WTC11 (cell line): ENCODE measurements around the gene ZC2HC1C. TPM values are rescaled to one million over a fixed set of nuclear protein-coding genes. Genes with fewer than 3 reads are reported as not detected.

Experiments
- ATAC-seq: fragments of 200-7000 bp; cut with Tn5 transposase; 2 replicates; pipeline ENCODE4 v1.10.0; 2021; ENCODE audit warnings: mild to moderate bottlenecking, moderate library complexity
- CTCF ChIA-PET: fragments of 300-600 bp; sonication (Branson Sonifier 250); formaldehyde crosslinking; loops from one replicate; lab custom pipeline; 2021; ENCODE audit warnings: antibody characterized with exemption; lab: Charles Lee
- POLR2A ChIA-PET: fragments of 350-600 bp; sonication (Branson Sonifier 250); formaldehyde crosslinking; loops from one replicate; lab custom pipeline; 2021; ENCODE audit warnings: antibody characterized with exemption; lab: Charles Lee
- DNase-seq: peaks from one replicate; pipeline ENCODE4 v3.0.0; 2021; ENCODE audit warnings: low spot score
- H3K27ac Mint-ChIP-seq: 2 replicates; pipeline ENCODE4 v1.8.0; 2021; ENCODE audit warnings: mixed read lengths
- H3K27me3 Mint-ChIP-seq: 2 replicates; pipeline ENCODE4 v1.8.0; 2021; ENCODE audit warnings: low read depth, mild to moderate bottlenecking, moderate library complexity, mixed read lengths
- H3K36me3 Mint-ChIP-seq: 2 replicates; pipeline ENCODE4 v1.8.0; 2021; ENCODE audit warnings: mixed read lengths
- H3K4me1 Mint-ChIP-seq: 2 replicates; pipeline ENCODE4 v1.8.0; 2022; ENCODE audit warnings: mixed read lengths
- H3K4me3 Mint-ChIP-seq: 2 replicates; pipeline ENCODE4 v1.8.0; 2021; ENCODE audit warnings: mild to moderate bottlenecking, moderate library complexity, mixed read lengths
- H3K9me3 Mint-ChIP-seq: 2 replicates; pipeline ENCODE4 v1.8.0; 2021; ENCODE audit warnings: mixed read lengths
- AR ChIP-seq: fragments of 250-450 bp; sonication (Bioruptor Pico); IDR thresholded peaks from 2 replicates; pipeline ENCODE4 v1.9.0; 2021; ENCODE audit warnings: mild to moderate bottlenecking
- ATF6 ChIP-seq: sonication (generic); formaldehyde crosslinking; IDR thresholded peaks from 2 replicates; pipeline ENCODE4 v1.8.1; 2023; ENCODE audit warnings: mild to moderate bottlenecking, missing genetic modification reagents
- CTCF ChIP-seq: fragments of 200-600 bp; IDR thresholded peaks from 2 replicates; pipeline ENCODE4 v1.8.0; 2022; ENCODE audit warnings: antibody characterized with exemption
- FOXP1 ChIP-seq: sonication (generic); formaldehyde crosslinking; IDR thresholded peaks from 2 replicates; pipeline ENCODE4 v1.8.0; 2022; ENCODE audit warnings: missing genetic modification reagents, mild to moderate bottlenecking, moderate library complexity, borderline replicate concordance
- GTF2I ChIP-seq: fragments of 250-450 bp; sonication (Bioruptor Pico); conservative IDR thresholded peaks from 2 replicates; pipeline ENCODE4 v1.4.0; 2021; ENCODE audit warnings: mild to moderate bottlenecking
- IRF2 ChIP-seq: sonication (generic); formaldehyde crosslinking; IDR thresholded peaks from 2 replicates; pipeline ENCODE4 v1.8.0; 2022; ENCODE audit warnings: low read depth, missing genetic modification reagents, borderline replicate concordance
- KAT7 ChIP-seq: sonication (generic); formaldehyde crosslinking; IDR thresholded peaks from 2 replicates; pipeline ENCODE4 v1.8.1; 2023; ENCODE audit warnings: missing genetic modification reagents, mild to moderate bottlenecking, borderline replicate concordance
- MYBL2 ChIP-seq: sonication (generic); formaldehyde crosslinking; IDR thresholded peaks from 2 replicates; pipeline ENCODE4 v1.8.1; 2023; ENCODE audit warnings: mild to moderate bottlenecking, moderate library complexity, missing genetic modification reagents
- NFATC4 ChIP-seq: fragments of 250-450 bp; sonication (Bioruptor Pico); IDR thresholded peaks from 2 replicates; pipeline ENCODE4 v1.9.0; 2021; ENCODE audit warnings: mild to moderate bottlenecking
- NFE2L1 ChIP-seq: sonication (generic); formaldehyde crosslinking; IDR thresholded peaks from 2 replicates; pipeline ENCODE4 v1.8.1; 2023; ENCODE audit warnings: missing genetic modification reagents
- NR1H2 ChIP-seq: sonication (generic); formaldehyde crosslinking; IDR thresholded peaks from 2 replicates; pipeline ENCODE4 v1.9.0; 2021; ENCODE audit warnings: mild to moderate bottlenecking, moderate library complexity, missing genetic modification reagents
- NR2C2 ChIP-seq: sonication (generic); formaldehyde crosslinking; IDR thresholded peaks from 2 replicates; pipeline ENCODE4 v1.8.0; 2022; ENCODE audit warnings: mild to moderate bottlenecking, missing genetic modification reagents
- PRRX2 ChIP-seq: fragments of 250-450 bp; sonication (Bioruptor Pico); IDR thresholded peaks from 2 replicates; pipeline ENCODE4 v1.8.0; 2021; ENCODE audit warnings: mild to moderate bottlenecking
- RORB ChIP-seq: fragments of 250-450 bp; sonication (Bioruptor Pico); IDR thresholded peaks from 2 replicates; pipeline ENCODE4 v1.9.0; 2021; ENCODE audit warnings: mild to moderate bottlenecking
- SMAD3 ChIP-seq: sonication (generic); formaldehyde crosslinking; IDR thresholded peaks from 2 replicates; pipeline ENCODE4 v1.8.0; 2022; ENCODE audit warnings: missing genetic modification reagents, mild to moderate bottlenecking, borderline replicate concordance
- SOX15 ChIP-seq: fragments of 250-450 bp; sonication (Bioruptor Pico); IDR thresholded peaks from 2 replicates; pipeline ENCODE4 v1.9.0; 2021; ENCODE audit warnings: mild to moderate bottlenecking
- TEAD4 ChIP-seq: sonication (generic); formaldehyde crosslinking; IDR thresholded peaks from 2 replicates; pipeline ENCODE4 v1.8.0; 2022; ENCODE audit warnings: mild to moderate bottlenecking, missing genetic modification reagents
- TP53 ChIP-seq: sonication (generic); formaldehyde crosslinking; IDR thresholded peaks from 2 replicates; pipeline ENCODE4 v1.8.1; 2023; ENCODE audit warnings: mild to moderate bottlenecking, missing genetic modification reagents
- USF1 ChIP-seq: sonication (generic); formaldehyde crosslinking; IDR thresholded peaks from 2 replicates; pipeline ENCODE4 v1.8.0; 2022; ENCODE audit warnings: mild to moderate bottlenecking, missing genetic modification reagents
- USF2 ChIP-seq: sonication (generic); formaldehyde crosslinking; IDR thresholded peaks from 2 replicates; pipeline ENCODE4 v1.8.1; 2023; ENCODE audit warnings: mild to moderate bottlenecking, missing genetic modification reagents, moderate library complexity
- ZBTB21 ChIP-seq: sonication (generic); formaldehyde crosslinking; IDR thresholded peaks from 2 replicates; pipeline ENCODE4 v1.8.1; 2023; ENCODE audit warnings: mild to moderate bottlenecking, missing genetic modification reagents, borderline replicate concordance
- ZNF138 ChIP-seq: sonication (generic); formaldehyde crosslinking; conservative IDR thresholded peaks from 2 replicates; pipeline ENCODE4 v1.8.1; 2022; ENCODE audit warnings: mild to moderate bottlenecking, moderate library complexity, missing genetic modification reagents
- ZNF232 ChIP-seq: sonication (generic); formaldehyde crosslinking; IDR thresholded peaks from 2 replicates; pipeline ENCODE4 v1.8.0; 2022; ENCODE audit warnings: mild to moderate bottlenecking, missing genetic modification reagents
- ZNF423 ChIP-seq: fragments of 250-450 bp; sonication (Bioruptor Pico); IDR thresholded peaks from 2 replicates; pipeline ENCODE4 v2.1.2; 2022; ENCODE audit warnings: mild to moderate bottlenecking, moderate library complexity
- ZSCAN18 ChIP-seq: fragments of 250-450 bp; sonication (Bioruptor Pico); IDR thresholded peaks from 2 replicates; pipeline ENCODE4 v2.1.2; 2022; ENCODE audit warnings: mild to moderate bottlenecking, moderate library complexity
- total RNA-seq: library from RNA; stranded (reverse); gene quantifications from 3 replicates; pipeline ENCODE4 v1.2.3, GENCODE V29; 2021

The ZC2HC1C gene
- total RNA-seq, 1 experiment from 2014 or later: 1.6 TPM

- TF ChIP-seq AR (CRISPR knock-in tag): no peak
- TF ChIP-seq NR2C2 (CRISPR knock-in tag): no peak
- TF ChIP-seq USF2 (CRISPR knock-in tag): no peak
- no peak for TF ChIP-seq PRRX2 (CRISPR knock-in tag)
- no peak for TF ChIP-seq FOXP1
Measured at GRCh38 chr14:75091251-75091650, 21.8 kb downstream of the ZC2HC1C start (continued).

GRCh38 chr14:75092698-75093097 is 23.3 kb downstream of the ZC2HC1C start:
- H3K27me3 Mint-ChIP-seq: no peaks in the 10 kb centered on the region
- POLR2A ChIA-PET: no interaction called here
- peaks cover 44% of the 10 kb centered on the region for H3K36me3 Mint-ChIP-seq
- peaks cover 6% of the 10 kb centered on the region for H3K4me1 Mint-ChIP-seq
- no peak overlapping the region for H3K27ac Mint-ChIP-seq
- peak; percentile 53; the same call in 1 of the 2 replicates for ATAC-seq
- TF ChIP-seq ZNF423 (CRISPR knock-in tag): peak; percentile 85; the same call in 1 of the 2 replicates
- no peak for TF ChIP-seq KAT7 (CRISPR knock-in tag)
- TF ChIP-seq, all 79 proteins: peak for 1
- CTCF ChIA-PET: interaction anchor here (0.8 kb wide), 1 partner anchor 29 kb away, joined by 3 read pairs; the partner anchor contains the start of gene ACYP1
- Mint-ChIP-seq H3K9me3 (no peaks in the 10 kb centered on the region), H3K4me3 (no peak overlapping the region)
- DNase-seq: no peak

GRCh38 chr14:75094896-75095295 is 25.5 kb downstream of the ZC2HC1C start:
- Mint-ChIP-seq H3K27ac (no peak overlapping the region), H3K9me3 (no peaks in the 10 kb centered on the region), H3K27me3 (no peaks in the 10 kb centered on the region), H3K36me3 (peaks cover 55% of the 10 kb centered on the region), H3K4me1 (peaks cover 6% of the 10 kb centered on the region), H3K4me3 (no peak overlapping the region)
- DNase-seq (no peak), ATAC-seq (no peak)
- ChIA-PET CTCF (no interaction called here), POLR2A (interaction anchor here (0.6 kb wide), 2 partner anchors 200 to 829 kb away, joined by 5 to 7 read pairs; no protein-coding TSS in a partner anchor)
- no peak for TF ChIP-seq ZNF232 (CRISPR knock-in tag)
- TF ChIP-seq USF1 (CRISPR knock-in tag): no peak
- TF ChIP-seq RORB (CRISPR knock-in tag): no peak
- no peak for TF ChIP-seq TEAD4 (CRISPR knock-in tag)
- TF ChIP-seq GTF2I (CRISPR knock-in tag): no peak
- TF ChIP-seq MYBL2 (CRISPR knock-in tag): no peak
- no peak for TF ChIP-seq TP53 (CRISPR knock-in tag)
- no peak for TF ChIP-seq SOX15 (CRISPR knock-in tag)
- no peak for TF ChIP-seq IRF2
- no peak for TF ChIP-seq NR1H2
- no peak for TF ChIP-seq NFATC4 (CRISPR knock-in tag)
- no peak for TF ChIP-seq ZNF138
- no peak for TF ChIP-seq ZNF423 (CRISPR knock-in tag)
- no peak for TF ChIP-seq ATF6 (CRISPR knock-in tag)
- TF ChIP-seq CTCF: no peak
- no peak for TF ChIP-seq NFE2L1 (CRISPR knock-in tag)
- TF ChIP-seq SMAD3 (CRISPR knock-in tag): no peak
- TF ChIP-seq ZSCAN18 (CRISPR knock-in tag): no peak
- TF ChIP-seq ZBTB21: no peak
